HL-60 (cell line): ENCODE measurements around the gene OR52H1.

Source experiments
- DNase-seq, 2 experiments: peaks; one replicate each; pipeline ENCODE4 v3.0.0-alpha.2; 2010 to 2020; ENCODE audit warnings: low read depth in 1 of 2, low spot score in 1 of 2
- H3K27ac ChIP-seq: fragments of 250-450 bp; sonication (Bioruptor Pico); replicated peaks from 2 replicates; pipeline ENCODE4 v1.5.1; 2020; ENCODE audit warnings: mild to moderate bottlenecking, moderate library complexity
- H3K27me3 ChIP-seq: fragments of 250-450 bp; sonication (Bioruptor Pico); 2 replicates; pipeline ENCODE4 v1.5.1; 2021; ENCODE audit warnings: mild to moderate bottlenecking, moderate library complexity; ENCODE audit not compliant: insufficient read depth, poor library complexity, severe bottlenecking
- H3K4me3 ChIP-seq: replicated peaks from 2 replicates; pipeline ENCODE4 v1.5.1; 2011; ENCODE audit warnings: mild to moderate bottlenecking, control low read depth, low read length; ENCODE audit not compliant: insufficient read depth
- CTCF ChIP-seq: IDR thresholded peaks from one replicate; pipeline ENCODE4 v1.5.1; 2011; ENCODE audit warnings: low read length, control low read depth, inconsistent platforms; ENCODE audit not compliant: insufficient read depth
- GABPA ChIP-seq: IDR thresholded peaks from 2 replicates; pipeline ENCODE4 v1.6.1; 2012; ENCODE audit warnings: low read depth
- POLR2AphosphoS5 ChIP-seq: IDR thresholded peaks from 2 replicates; pipeline ENCODE4 v1.6.1; 2012; ENCODE audit warnings: low read depth
- REST ChIP-seq: IDR thresholded peaks from 2 replicates; pipeline ENCODE4 v1.6.1; 2012; ENCODE audit warnings: low read depth; ENCODE audit not compliant: insufficient replicate concordance
- SPI1 ChIP-seq: IDR thresholded peaks from 2 replicates; pipeline ENCODE4 v1.6.1; 2012; ENCODE audit warnings: low read depth, mild to moderate bottlenecking, borderline replicate concordance

Gene OR52H1

GRCh38 chr11:5516599-5516998 is 31.7 kb downstream of the OR52H1 start, which contains the start of gene UBQLNL:
TSS of gene UBQLNL (minus strand) at chr11:5516699. CDS start at chr11:5516441, 258 bp downstream.
- H3K27me3 ChIP-seq, result peaks cover 4% of the 10 kb centered on the region
- H3K27ac ChIP-seq, result no peak within 1 kb of the TSS
- TF ChIP-seq POLR2AphosphoS5 (no peak), GABPA (no peak), SPI1 (no peak), REST (no peak), CTCF (no peak)
- DNase-seq, result no peak
- H3K4me3 ChIP-seq, result no peak within 1 kb of the TSS

- Histone ChIP-seq H3K27ac (no peak overlapping the region), H3K27me3 (peaks cover 7% of the 10 kb centered on the region), H3K4me3 (no peak overlapping the region)
- DNase-seq, result no peak
- no peak for TF ChIP-seq POLR2AphosphoS5
- no peak for TF ChIP-seq SPI1
- no peak for TF ChIP-seq GABPA
- no peak for TF ChIP-seq CTCF
- TF ChIP-seq REST, result no peak
These were observed 33.5 kb downstream of the OR52H1 start for GRCh38 chr11:5514841-5515240.

- TF ChIP-seq GABPA (no peak), REST (no peak), POLR2AphosphoS5 (no peak), SPI1 (no peak), CTCF (no peak)
- Histone ChIP-seq H3K4me3 (no peak within 1 kb of the TSS), H3K27me3 (peaks cover 9% of the 10 kb centered on the region), H3K27ac (no peak within 1 kb of the TSS)
- no peak for DNase-seq
These were observed 38.5 kb downstream of the OR52H1 start, which contains the start of gene UBQLN3 for GRCh38 chr11:5509803-5510202. TSS of gene UBQLN3 (minus strand) at chr11:5509957. CDS start at chr11:5509558, 399 bp downstream.
